NCI-H146 treated with DMSO at 0.1 percent for 48 hours (cell line): ENCODE results near the gene RIMS1.

ENCODE experiments used
- DNase-seq: peaks from one replicate; lab custom pipeline; 2025; ENCODE audit not compliant: unreplicated experiment; lab: John Stamatoyannopoulos, UW

The RIMS1 gene

DNA sequence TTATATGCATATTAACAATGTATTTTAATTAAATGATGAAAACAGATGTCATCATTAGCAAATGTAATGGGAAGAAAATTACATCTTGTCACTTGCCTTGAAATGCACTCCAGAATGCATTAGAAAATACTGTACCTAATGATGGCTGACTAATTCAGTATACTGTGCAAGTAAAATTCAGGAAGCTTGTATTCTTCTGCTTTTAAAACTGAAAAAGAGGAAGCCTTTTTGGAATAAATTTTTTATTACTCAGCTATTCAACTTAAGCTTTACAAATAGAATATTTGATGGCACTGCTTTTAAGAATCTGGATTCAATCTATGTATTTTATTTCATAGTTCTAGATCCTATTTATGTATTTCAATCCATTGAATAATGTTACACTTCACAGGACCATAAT, 195.5 kb downstream of the RIMS1 start:
- no peak for DNase-seq

- no peak for DNase-seq
Measured at GRCh38 chr6:72083976-72084375, 197.6 kb downstream of the RIMS1 start.

- no peak for DNase-seq
Measured at GRCh38 chr6:72084992-72085569, 198.7 kb downstream of the RIMS1 start.

- DNase-seq: no peak
Measured at GRCh38 chr6:72094506-72094905, 208.2 kb downstream of the RIMS1 start.

DNA sequence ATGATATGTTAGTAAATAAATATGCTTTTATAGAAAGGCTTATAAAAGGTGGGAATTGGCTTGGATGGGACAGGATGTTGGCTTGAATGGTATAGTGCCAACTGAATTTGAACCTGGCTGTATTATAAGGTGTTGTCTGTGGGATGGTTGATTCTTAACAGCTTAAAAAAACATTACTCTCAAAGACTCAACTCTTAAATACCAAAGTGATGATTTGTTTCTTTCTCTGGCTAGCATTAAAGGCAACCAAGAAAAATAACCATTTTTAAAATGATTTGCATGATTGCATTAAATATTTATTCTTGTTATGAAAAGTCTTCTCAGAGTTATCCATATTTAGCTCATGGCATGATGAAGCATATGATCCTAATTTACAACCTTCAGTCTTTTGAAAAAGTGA, 216.2 kb downstream of the RIMS1 start:
- DNase-seq: no peak

DNA sequence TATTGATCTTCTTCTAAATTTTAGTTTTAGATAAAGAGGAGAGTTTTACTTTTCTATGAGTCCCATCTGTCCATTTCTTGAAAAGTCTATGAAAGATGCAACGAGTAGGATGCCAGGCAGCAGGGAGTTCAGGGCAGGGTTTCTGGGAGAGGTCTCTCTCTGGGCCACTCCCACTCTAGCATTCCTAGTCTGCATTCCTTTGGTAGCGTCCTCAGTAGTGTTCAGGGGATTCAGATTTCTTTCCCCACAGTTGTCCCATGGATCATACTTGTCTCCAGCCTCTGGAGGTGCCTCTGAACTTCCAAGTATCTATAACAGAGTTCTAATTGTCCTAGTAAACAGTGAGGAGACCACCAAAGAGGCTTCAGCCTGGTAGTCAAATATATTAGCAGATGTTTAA, 225.3 kb downstream of the RIMS1 start:
- DNase-seq: no peak

GRCh38 chr6:72130327-72130726, 244.0 kb downstream of the RIMS1 start:
- DNase-seq: no peak

- no peak for DNase-seq
Measured at GRCh38 chr6:72132427-72132826, 246.1 kb downstream of the RIMS1 start.

DNA sequence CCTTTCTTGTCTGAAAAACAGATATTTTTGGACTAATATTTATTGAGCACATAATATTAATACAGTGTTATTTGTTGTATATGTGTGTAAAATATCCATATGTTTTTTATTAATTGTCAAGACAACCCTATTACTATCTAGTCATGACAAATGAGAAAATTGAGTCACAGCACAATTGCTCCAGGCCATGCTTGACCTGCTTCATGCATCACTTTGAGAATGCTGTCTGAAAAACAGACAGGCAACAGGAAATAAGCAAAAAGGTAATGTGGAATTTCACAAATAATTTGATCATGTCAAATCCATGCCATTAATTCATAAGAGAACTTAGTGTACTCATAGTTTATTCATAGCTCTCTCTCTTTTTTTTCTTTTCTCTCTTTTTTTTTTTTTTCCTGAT, 246.5 kb downstream of the RIMS1 start:
- no peak for DNase-seq

GRCh38 chr6:72133324-72133723, 247.0 kb downstream of the RIMS1 start:
- no peak for DNase-seq

- DNase-seq: no peak
Measured at GRCh38 chr6:72140795-72141194, 254.4 kb downstream of the RIMS1 start.

DNA sequence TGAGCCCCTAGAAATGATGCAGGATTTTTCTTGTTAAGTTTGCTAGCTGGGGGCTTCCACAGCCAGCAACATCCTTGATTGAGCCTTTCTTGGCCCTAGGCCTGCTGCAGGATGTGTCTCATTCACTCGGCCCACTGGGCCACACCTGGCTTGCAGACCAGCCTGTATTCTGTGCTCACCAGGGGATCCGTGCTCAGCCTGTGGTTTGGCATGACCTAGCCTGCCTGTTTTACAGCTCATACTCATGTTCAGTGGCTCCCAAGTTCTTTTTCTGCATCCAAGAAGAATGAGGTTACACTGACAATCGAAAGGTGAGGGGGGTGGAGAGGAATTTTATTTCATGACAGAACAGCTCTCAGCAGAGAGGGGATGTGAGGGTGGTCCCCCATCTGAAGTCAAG, 263.4 kb downstream of the RIMS1 start:
- DNase-seq: no peak

DNA sequence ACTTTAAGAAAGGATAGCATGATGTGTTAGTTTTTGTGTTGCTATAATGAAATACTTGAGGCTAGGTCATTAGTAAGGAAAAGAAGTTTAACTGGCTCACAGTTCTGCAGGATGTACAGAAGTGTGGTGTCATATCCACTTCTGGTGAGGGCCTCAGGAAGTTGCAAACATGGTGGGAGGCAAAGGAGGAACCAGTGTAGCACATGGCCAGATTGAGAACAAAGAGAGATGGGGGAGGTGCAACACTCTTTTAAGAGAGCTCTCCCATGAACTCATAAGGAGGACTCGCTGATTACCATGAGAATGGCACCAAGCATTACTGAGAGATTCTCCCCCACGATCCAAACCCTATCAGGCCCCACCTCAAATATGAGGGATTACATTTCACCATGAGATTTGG, 265.4 kb downstream of the RIMS1 start:
- DNase-seq: no peak

GRCh38 chr6:72175916-72176315, 289.6 kb downstream of the RIMS1 start:
- DNase-seq: no peak

- DNase-seq: peak; percentile 27
Measured at GRCh38 chr6:72182337-72183246, 296.2 kb downstream of the RIMS1 start.

- no peak for DNase-seq
Measured at GRCh38 chr6:72203983-72204382, 317.6 kb downstream of the RIMS1 start.

- no peak for DNase-seq
Measured at GRCh38 chr6:72205500-72205899, 319.1 kb downstream of the RIMS1 start.

- DNase-seq: no peak
Measured at GRCh38 chr6:72206606-72207005, 320.3 kb downstream of the RIMS1 start.

DNA sequence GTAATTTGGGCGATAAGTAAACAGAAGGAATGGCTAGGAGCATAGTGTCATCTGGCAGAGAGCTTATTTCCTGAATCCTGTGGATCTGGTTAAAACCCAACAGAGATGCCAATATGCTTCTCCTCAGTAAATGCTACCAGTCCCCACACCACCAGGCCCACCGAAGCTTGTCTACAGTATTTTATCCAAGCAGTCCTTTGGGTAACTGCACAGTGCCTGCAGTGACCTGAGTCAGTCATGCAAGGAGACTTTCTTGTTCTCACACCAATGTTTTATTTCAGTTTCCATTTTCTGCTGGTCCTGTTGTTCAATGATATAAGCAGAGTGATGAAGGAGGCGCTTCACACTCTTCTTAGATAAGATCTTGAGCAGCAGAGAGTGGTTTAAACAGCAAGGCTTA, 326.3 kb downstream of the RIMS1 start:
- no peak for DNase-seq

GRCh38 chr6:72213654-72214053, 327.3 kb downstream of the RIMS1 start:
- DNase-seq: no peak

- no peak for DNase-seq
Measured at GRCh38 chr6:72216222-72217068, 330.1 kb downstream of the RIMS1 start.

GRCh38 chr6:72217626-72218025, 331.3 kb downstream of the RIMS1 start:
- no peak for DNase-seq
